ENCODE data around the gene AKAP3.

DNA sequence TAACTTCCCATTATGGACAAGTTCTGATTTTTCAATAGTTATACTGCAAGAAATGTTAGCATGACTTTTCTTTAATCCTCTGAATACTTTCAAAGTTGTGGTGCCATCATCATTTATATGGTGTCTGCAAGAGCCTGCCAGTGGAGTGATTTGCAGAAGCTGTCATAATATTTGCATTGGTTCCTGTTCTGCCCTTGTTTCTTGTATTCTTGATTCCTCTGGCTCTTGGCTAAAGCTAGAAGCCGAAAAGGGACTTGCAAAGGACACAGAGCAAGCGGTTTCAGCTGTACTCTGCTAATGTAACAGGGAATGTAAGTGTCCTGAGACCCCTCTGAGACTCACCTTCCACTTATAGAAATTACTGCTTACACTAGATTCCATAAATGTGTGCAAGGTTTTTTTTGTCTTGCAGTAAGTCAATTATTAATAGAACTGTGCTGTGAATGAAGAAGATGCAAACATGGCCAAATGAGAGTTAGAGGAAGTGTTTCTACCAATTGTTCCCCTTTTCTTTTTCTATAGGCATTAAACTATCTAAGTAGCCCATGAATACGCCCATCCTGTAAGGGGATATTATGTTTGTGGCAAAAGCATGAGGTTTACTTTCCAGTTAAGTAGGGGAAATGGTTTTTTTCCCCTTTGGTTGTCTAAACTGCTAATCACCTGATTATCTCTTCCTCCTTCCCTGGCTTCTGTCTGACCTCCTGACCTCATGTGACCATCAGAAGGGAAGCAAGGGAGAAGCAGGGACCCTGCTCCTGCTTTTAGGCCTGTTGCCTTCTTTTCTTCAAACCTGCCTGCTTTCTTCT is 81.6 kb downstream of the AKAP3 start:
- no peak for TF ChIP-seq ZFP3 (CRISPR knock-in tag; IDR thresholded peaks at IDR 0.05)
- TF ChIP-seq TOX (CRISPR knock-in tag; IDR thresholded peaks at IDR 0.05; ENCODE audit: borderline replicate concordance) = no peak
- TF ChIP-seq, protein P1, sequence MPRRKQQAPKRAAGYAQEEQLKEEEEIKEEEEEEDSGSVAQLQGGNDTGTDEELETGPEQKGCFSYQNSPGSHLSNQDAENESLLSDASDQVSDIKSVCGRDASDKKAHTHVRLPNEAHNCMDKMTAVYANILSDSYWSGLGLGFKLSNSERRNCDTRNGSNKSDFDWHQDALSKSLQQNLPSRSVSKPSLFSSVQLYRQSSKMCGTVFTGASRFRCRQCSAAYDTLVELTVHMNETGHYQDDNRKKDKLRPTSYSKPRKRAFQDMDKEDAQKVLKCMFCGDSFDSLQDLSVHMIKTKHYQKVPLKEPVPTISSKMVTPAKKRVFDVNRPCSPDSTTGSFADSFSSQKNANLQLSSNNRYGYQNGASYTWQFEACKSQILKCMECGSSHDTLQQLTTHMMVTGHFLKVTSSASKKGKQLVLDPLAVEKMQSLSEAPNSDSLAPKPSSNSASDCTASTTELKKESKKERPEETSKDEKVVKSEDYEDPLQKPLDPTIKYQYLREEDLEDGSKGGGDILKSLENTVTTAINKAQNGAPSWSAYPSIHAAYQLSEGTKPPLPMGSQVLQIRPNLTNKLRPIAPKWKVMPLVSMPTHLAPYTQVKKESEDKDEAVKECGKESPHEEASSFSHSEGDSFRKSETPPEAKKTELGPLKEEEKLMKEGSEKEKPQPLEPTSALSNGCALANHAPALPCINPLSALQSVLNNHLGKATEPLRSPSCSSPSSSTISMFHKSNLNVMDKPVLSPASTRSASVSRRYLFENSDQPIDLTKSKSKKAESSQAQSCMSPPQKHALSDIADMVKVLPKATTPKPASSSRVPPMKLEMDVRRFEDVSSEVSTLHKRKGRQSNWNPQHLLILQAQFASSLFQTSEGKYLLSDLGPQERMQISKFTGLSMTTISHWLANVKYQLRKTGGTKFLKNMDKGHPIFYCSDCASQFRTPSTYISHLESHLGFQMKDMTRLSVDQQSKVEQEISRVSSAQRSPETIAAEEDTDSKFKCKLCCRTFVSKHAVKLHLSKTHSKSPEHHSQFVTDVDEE (CRISPR knock-in tag; IDR thresholded peaks at IDR 0.05) = no peak
- no peak for TF ChIP-seq ZNF70 (CRISPR knock-in tag; IDR thresholded peaks at IDR 0.05)
- no peak for TF ChIP-seq ESRRG (CRISPR knock-in tag; IDR thresholded peaks at IDR 0.05)
- no peak for TF ChIP-seq ZNF565 (CRISPR knock-in tag; conservative IDR thresholded peaks at IDR 0.05; ENCODE audit: low read depth)
- no peak for TF ChIP-seq ZFP30 (CRISPR knock-in tag; IDR thresholded peaks at IDR 0.05)
- TF ChIP-seq, protein P2, sequence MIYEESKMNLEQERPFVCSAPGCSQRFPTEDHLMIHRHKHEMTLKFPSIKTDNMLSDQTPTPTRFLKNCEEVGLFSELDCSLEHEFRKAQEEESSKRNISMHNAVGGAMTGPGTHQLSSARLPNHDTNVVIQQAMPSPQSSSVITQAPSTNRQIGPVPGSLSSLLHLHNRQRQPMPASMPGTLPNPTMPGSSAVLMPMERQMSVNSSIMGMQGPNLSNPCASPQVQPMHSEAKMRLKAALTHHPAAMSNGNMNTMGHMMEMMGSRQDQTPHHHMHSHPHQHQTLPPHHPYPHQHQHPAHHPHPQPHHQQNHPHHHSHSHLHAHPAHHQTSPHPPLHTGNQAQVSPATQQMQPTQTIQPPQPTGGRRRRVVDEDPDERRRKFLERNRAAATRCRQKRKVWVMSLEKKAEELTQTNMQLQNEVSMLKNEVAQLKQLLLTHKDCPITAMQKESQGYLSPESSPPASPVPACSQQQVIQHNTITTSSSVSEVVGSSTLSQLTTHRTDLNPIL (CRISPR knock-in tag; IDR thresholded peaks at IDR 0.05; ENCODE audit: low read depth) = no peak
- TF ChIP-seq RARB (CRISPR knock-in tag; IDR thresholded peaks at IDR 0.05) = no peak
- TF ChIP-seq, protein P3, sequence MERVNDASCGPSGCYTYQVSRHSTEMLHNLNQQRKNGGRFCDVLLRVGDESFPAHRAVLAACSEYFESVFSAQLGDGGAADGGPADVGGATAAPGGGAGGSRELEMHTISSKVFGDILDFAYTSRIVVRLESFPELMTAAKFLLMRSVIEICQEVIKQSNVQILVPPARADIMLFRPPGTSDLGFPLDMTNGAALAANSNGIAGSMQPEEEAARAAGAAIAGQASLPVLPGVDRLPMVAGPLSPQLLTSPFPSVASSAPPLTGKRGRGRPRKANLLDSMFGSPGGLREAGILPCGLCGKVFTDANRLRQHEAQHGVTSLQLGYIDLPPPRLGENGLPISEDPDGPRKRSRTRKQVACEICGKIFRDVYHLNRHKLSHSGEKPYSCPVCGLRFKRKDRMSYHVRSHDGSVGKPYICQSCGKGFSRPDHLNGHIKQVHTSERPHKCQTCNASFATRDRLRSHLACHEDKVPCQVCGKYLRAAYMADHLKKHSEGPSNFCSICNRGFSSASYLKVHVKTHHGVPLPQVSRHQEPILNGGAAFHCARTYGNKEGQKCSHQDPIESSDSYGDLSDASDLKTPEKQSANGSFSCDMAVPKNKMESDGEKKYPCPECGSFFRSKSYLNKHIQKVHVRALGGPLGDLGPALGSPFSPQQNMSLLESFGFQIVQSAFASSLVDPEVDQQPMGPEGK (CRISPR knock-in tag; IDR thresholded peaks at IDR 0.05; ENCODE audit: borderline replicate concordance) = no peak
- TF ChIP-seq ZC3H10 (CRISPR knock-in tag; IDR thresholded peaks at IDR 0.05) = no peak
- TF ChIP-seq SNAI2 (CRISPR knock-in tag; IDR thresholded peaks at IDR 0.05) = no peak
- no peak for TF ChIP-seq TCF4 (CRISPR knock-in tag; IDR thresholded peaks at IDR 0.05; ENCODE audit: borderline replicate concordance)
